GM19395 (cell line): Measurements from ENCODE around the gene TBC1D16.

ENCODE experiments used
- ATAC-seq: cut with Tn5 transposase; IDR thresholded peaks from one replicate; pipeline ENCODE4 v1.9.1; 2021; ENCODE audit warnings: mild to moderate bottlenecking, moderate library complexity; ENCODE audit not compliant: unreplicated experiment

Gene TBC1D16

GRCh38 chr17:79919862-79920720, 115.6 kb downstream of the TBC1D16 start:
- ATAC-seq, result no peak

GRCh38 chr17:79919164-79919585, 116.5 kb downstream of the TBC1D16 start:
- ATAC-seq, result no peak

GRCh38 chr17:79918581-79919163, 117.0 kb downstream of the TBC1D16 start:
- no peak for ATAC-seq

- ATAC-seq, result no peak
Observed at GRCh38 chr17:79917902-79918484, 117.7 kb downstream of the TBC1D16 start.

GRCh38 chr17:79916991-79917901, 118.4 kb downstream of the TBC1D16 start:
- no peak for ATAC-seq

- ATAC-seq, result no peak
Observed at GRCh38 chr17:79916506-79916905, 119.2 kb downstream of the TBC1D16 start.

- ATAC-seq, result no peak
Observed at GRCh38 chr17:79915850-79916430, 119.7 kb downstream of the TBC1D16 start.

- ATAC-seq, result no peak
Observed at GRCh38 chr17:79914813-79915740, 120.6 kb downstream of the TBC1D16 start.

GRCh38 chr17:79913896-79914812, 121.5 kb downstream of the TBC1D16 start:
- ATAC-seq, result no peak

GRCh38 chr17:79913451-79913850, 122.2 kb downstream of the TBC1D16 start:
- no peak for ATAC-seq

- ATAC-seq, result no peak
Observed at GRCh38 chr17:79912552-79913330, 122.9 kb downstream of the TBC1D16 start.

GRCh38 chr17:79911430-79912399, 124.0 kb downstream of the TBC1D16 start:
- no peak for ATAC-seq

GRCh38 chr17:79910985-79911361, 124.7 kb downstream of the TBC1D16 start:
- no peak for ATAC-seq

GRCh38 chr17:79909121-79909520, 126.6 kb downstream of the TBC1D16 start:
- no peak for ATAC-seq

GRCh38 chr17:79907850-79908249, 127.8 kb downstream of the TBC1D16 start:
- ATAC-seq, result no peak

GRCh38 chr17:79907217-79907715, 128.4 kb downstream of the TBC1D16 start:
- no peak for ATAC-seq
